Stimulated activated CD8-positive, alpha-beta memory T cell treated with anti-CD3 and anti-CD28 coated beads, Interleukin-12 subunit alpha, Interleukin-12 subunit beta, amount 100 ng/mL, for 24 hours (primary cell): ENCODE measurements around the gene CDHR5.
"Not testable (repeated sequence)": the region's sequence is repeated elsewhere in the genome, so short reads cannot be mapped to it uniquely, and the experiment has no call there.

Experiments
- DNase-seq: peaks from one replicate; pipeline ENCODE4 v3.0.0-alpha.2; 2020; ENCODE audit errors: extremely low read depth

The CDHR5 gene

GRCh38 chr11:587978-588380 lies 36.8 kb downstream of the CDHR5 start:
- DNase-seq, result peak; percentile 41

GRCh38 chr11:587546-587945 lies 37.2 kb downstream of the CDHR5 start:
- no peak for DNase-seq

DNA sequence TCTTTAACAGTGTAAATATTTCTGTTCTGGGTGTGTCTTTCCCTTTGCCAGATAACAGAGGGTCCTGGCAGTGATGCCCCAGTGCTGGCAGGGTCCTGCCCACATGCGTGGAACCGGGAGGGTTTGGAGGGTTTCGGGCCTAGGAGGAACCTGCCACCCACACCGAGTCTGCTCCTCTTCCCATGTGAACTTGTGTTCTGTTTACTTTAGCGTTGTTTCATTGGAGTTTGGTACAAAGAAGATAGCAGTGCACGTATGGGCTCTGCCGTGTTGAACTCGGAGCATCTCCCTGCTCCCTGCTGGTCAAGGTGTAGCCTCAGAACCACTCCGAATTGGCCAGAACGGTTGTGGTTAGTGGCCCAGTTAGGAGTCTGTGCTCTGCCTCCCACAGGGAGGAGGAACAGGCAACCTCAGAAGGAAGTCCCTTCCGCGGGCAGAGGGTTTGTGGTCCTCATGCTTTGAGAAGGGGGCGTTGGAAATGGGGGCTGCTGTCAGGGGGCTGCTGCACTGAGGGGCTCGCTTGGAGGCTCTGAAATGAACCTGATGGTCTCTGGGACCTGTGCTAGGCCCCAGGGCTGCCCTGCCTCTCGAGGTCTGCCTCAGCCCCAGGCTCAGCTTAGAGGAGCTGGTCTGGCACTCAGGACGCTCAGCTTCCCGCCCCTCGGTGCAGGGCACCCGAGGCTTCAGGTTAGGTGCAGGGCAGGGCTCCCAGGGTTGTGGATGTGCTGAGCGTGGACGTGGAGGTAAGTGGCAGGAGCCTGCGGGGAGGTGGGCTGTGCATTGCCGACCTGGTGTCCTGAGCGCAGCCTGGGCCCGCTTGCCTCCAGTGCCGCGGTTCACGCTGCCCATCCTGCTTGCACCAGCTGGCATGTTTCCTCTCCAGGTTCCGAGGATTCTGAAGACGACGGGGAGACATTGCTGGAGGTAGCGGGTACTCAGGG lies 38.1 kb downstream of the CDHR5 start:
- no peak for DNase-seq

DNA sequence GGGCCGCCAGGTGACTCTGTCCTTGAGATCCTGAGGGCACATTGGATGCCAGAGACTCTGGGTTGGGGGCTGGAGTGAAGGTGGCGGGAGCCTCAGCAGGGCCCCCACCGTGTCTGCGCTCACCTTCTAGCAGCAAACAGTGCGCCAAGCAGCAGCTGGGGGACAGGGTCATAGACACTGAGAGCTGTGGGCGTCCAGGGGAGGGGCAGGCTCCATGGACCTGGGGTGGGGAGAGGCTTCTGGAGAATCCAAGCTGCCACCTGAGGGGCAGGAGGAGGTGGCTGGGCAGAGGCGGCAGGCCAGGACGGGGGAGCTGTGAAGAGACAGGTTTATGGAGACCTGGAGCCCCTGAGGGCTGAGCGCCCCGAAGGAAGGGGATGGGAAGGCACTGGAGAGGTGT lies 40.5 kb downstream of the CDHR5 start:
- no peak for DNase-seq

- DNase-seq, result no peak
Measured at GRCh38 chr11:581752-582151, 43.0 kb downstream of the CDHR5 start.

DNA sequence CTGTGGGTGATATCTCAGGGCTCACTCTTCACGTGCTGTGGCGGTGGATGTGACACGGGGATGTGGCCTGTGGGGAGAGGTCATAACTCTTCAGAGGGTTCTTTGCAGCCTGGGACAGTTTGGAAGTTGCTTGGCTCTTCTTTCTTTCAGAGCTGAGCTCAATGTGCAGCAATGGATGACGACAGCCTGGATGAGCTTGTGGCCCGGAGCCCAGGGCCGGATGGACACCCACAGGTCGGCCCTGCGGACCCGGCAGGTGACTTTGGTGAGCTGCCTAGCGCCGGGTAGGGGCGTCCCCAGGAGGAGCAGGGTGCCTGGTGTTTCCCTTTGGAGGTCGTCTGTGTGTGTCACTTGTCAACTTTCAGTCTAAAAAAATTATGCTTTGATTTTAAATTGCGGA lies 43.4 kb downstream of the CDHR5 start:
- DNase-seq, result no peak

DNA sequence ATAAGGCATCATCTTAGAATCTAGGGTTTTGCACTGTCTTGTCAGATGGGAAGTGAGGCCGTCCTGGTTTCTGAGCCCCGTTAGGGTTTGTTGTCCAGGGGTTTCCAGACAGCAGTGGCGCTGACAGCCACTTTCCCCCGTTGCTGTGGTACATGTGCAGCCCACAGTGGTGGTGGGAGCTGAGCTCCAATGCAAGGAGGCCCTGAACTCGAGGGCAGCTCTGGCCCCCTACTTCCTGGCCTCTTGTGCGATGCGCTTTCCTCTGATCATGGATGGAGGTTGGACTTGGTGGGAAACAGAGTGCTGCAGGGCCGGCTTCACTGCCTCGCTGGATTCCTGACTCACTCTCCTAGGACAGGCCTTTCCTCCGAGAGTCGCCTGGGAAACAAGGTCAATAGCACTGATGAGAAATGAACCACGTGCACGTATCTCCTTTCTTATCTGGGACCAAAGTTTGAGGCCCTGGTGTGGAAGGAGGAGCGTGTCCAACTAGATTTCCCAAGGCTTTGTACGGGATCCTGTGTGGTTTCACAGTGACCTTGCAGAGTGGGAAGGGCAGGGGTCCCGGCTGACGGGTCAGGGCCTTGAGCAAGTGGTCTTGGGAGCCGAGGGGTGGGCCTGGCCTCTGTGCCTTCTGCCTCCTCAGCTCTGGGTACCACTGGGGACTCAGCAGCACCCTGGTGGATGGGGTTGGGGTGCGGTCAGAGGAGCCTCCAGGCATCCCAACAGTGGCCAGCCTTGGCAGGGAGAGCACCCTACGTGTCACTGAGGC lies 44.7 kb downstream of the CDHR5 start:
- no peak for DNase-seq

- DNase-seq, result no peak
Measured at GRCh38 chr11:578276-579035, 46.3 kb downstream of the CDHR5 start.

- DNase-seq, result no peak
Measured at GRCh38 chr11:577611-577894, 47.2 kb downstream of the CDHR5 start.

- no peak for DNase-seq
Measured at GRCh38 chr11:576811-577610, 47.7 kb downstream of the CDHR5 start.

DNA sequence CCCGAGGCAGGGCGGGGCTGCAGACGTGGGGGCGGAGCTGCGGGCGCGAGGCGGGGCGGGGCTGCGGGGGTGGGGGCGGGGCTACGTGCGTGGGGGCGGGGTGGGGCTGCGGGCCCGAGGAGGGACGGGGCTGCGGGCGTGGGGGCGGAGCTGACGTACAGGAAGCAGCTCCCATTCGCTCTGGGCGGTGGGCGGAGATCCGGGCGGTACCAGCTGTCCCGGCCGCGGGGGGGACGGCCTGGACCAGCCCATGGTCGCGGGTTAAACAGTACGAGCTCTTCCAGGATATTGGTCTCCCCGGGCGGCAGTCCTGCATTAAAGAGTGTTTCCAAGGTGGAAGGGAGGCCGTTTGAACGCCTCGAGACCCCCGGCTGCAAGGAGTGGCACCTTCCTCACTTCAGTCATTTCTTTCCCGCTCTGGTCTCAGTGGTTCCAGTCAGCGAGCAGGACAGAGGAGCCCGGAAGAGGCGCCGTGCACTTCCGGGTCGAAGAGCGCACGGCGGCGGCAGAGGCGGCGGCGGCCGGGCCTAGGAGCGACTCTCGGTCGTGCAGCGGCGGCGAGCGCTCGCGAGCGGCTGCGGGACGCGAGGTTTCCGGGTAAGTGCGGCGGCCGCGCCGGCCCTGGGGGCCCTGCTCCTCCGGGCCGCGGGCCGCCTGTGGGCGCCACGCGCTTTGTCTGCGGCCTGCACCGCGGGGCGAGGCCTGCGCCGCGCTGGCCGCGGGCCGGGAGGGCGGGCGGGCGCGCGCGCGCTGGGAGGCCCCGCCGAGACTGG lies 48.6 kb downstream of the CDHR5 start, which contains the start of gene PHRF1:
Gene PHRF1 (plus strand): TSS at position 475 of the 773 bp plus-strand sequence. CDS start 5,043 bp downstream, outside the sequence.
- DNase-seq, result peak; percentile 92

GRCh38 chr11:575313-575995 lies 49.3 kb downstream of the CDHR5 start:
- DNase-seq, result no peak

DNA sequence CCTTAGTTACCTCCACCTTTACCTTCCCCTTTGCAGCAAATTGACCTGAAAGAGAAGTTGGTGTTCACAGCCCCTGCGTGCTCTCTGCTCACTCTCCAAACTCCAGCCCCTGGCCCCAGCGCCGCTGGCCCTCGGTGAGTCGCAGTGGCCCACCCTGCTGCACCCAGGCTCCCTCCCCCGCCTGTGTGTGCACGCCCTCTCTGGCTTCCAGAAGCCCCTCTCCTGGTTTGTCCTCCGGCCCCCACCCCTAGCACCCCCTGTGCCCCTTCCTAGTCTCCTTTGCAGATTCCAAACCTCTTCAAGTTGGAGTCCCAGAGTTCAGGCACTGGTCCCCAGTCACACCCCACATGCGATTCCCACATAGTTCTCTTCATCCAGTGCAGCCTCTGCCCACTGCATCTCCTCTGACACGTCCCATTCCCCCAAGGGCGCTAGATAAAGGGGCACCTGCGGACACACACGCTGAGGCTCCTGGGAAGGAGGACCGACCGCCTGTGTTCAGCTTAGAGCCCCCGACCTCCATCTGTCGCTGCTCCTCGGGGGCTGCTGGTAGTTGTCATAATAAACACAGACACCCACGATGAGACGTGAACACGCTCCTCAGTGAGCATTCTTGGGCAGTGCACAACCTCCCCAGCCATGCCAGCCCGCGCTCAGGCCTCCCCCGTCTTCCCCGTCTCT lies 50.0 kb downstream of the CDHR5 start:
- DNase-seq, result no peak

GRCh38 chr11:574031-574570 lies 50.7 kb downstream of the CDHR5 start:
- not testable (repeated sequence) for DNase-seq

GRCh38 chr11:573146-573759 lies 51.5 kb downstream of the CDHR5 start:
- no peak for DNase-seq

- no peak for DNase-seq
Measured at GRCh38 chr11:571802-572185, 53.0 kb downstream of the CDHR5 start.

DNA sequence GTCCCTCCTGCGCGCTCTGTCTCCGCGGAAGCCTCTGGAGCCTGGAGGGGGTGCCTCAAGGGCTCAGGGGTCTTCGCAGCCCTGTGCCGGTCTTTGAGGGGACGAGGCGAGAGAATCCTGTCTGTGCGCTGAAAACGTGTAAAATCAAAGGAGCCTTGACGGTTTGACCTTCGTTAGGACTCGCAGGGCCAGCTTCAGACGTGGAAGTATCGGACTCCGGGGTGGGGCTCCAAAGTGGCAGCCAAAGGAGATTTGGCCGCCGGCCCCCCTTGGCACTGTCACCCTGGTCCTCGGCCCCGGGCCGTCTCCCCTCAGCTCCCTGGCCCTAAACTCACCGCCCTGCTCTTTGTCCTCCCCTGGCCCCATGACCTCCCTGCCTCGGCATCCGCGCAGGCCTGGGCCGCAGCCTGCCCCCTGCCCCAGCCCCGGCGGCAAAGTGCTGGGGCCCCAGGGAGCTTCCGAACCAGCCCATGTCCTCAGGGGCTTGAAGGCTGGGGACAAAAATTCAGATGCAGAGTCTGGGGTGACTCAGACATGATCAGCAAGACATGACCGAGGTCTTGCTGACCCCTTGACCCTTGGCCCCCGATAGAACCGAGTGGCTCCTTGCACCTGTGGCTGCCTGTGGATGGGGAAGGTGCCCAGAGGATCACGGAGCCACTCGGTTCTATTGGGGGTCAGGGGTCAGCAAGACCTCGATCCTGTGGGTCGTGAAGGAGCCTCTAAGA lies 55.4 kb downstream of the CDHR5 start:
- no peak for DNase-seq
